HL-60/S4 (cell line): Measurements from ENCODE around the gene RAD51B.
"Not testable (repeated sequence)": the region's sequence is repeated elsewhere in the genome, so short reads cannot be mapped to it uniquely, and the experiment has no call there.

Source experiments
- in situ Hi-C: fragments of 300-500 bp; cut with MboI; formaldehyde crosslinking; loops from 2 replicates; pipeline ENCODE4 v1.14.3; 2022; ENCODE audit warnings: low sequenced_read_pairs

RAD51B gene

DNA sequence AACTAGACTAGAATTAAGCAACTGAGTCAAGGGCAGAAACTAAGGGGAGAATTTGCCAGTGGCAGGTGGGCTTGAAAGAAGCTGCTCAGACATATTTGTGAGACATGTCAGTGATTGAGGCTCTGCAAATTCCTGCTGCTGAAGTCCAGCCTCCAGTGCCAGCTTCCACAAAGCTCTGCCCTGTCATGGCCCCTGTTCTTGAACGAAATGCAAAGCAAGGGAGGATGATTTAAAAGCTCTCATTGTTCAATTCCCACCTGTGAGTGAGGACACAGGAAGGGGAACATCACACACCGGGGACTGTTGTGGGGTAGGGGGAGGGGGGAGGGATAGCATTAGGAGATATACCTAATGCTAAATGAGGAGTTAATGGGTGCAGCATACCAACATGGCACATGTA lies 439.4 kb downstream of the RAD51B start:
- in situ Hi-C loops, result not testable (repeated sequence)

DNA sequence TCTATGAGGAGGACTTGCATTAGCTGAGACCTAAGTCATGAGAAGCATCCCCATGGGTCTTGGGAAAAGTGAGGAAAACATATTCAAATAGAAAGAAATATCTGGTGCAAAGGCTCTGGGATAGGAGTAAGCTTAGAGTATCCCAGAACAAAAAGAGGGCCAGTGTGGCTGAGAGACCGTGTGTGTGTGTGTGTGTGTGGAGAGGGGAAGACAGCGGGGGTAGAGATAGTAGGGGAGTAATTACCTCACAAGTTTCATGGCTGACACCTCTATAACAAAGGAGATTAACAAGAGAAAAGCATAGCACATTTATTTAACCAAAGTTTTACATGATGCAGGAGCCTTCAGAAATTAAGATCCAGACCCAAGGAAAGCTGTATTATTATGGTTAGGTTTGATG lies 440.5 kb downstream of the RAD51B start:
- in situ Hi-C loops, result no loop called here

DNA sequence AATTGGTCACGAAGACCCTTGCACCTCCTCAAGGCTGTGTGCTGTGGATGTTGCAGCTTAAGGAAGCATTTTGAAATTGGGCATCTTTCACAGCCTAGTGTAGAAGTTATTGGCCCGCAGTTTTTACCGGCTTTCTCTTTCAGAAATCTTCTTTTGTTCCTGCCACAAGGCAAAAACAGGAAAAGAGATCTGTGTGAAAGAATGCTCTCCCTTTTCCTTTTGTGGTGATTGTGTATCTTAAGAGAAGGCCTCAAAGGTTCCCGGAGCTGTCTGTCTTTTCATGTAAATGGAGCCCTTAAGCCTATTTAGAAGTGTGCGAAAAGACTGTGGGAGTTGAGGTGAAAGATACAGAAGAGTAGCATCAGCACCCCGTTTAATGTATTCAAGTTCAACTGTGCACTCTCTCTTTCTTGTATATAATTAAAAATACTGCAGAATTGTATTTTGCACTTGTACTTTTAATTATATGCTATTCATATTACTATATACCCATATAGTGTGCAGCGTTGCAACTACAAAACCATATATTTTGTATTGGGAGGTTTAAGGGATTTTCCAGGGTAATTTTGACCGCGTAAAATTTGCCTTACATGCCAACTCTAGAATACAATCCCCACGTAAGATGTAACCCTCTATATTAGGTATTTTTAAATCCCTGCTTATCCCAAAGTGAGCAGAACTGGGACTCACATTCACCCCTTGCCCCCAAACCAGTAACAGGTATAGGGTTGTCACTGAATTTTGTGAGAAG lies 441.7 kb downstream of the RAD51B start:
- in situ Hi-C loops, result no loop called here

DNA sequence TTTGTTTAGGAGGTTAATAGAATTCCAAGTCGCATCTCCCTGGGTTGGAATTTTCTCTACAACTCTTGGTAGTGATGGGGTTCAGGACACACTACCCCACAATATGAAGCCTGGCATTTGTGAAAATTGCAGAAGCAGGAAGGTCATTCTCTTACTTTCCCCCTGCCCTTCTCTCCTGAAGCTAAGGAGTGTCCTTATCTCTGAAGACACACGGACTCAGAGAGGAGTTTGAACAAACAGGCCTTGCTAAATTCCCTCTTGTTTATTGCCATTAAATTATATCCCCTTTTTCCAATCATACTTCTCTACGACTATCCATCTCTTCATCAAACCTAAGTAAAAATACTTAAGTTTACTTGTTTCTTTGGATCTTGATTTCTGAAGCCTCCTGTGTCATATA lies 443.0 kb downstream of the RAD51B start:
- in situ Hi-C loops, result no loop called here

DNA sequence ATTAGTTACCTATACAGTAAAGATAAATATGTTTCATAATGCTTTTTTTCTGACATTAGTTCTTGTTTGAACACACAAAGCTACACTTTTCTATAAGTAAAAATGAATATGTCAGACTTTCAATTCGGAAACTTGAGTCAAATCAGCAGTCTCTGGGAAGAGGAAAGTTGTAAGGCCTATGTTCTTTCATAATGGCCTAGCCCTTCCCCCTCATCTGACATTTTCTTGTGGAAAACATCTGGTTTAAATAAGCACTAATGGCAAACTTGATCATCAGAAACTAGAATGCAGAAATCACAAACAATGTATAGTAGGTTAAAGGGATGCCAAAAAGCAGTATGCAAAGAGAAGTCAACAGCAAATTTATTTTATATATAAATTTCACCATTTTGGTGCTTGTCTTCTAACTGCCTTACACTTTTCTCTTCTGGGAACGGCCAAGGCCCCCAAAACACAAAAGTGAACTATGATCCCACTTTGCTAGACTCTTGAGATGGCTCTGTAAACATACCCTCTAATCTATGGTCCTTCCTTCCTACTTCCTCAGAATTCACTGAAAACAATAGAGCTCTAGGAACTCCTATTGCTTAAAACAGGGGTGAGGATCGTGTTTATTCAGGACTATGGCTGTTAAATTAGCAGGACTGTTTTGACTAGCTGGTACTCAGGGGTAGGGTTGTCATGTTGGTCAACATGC lies 444.1 kb downstream of the RAD51B start:
- in situ Hi-C loops, result no loop called here

DNA sequence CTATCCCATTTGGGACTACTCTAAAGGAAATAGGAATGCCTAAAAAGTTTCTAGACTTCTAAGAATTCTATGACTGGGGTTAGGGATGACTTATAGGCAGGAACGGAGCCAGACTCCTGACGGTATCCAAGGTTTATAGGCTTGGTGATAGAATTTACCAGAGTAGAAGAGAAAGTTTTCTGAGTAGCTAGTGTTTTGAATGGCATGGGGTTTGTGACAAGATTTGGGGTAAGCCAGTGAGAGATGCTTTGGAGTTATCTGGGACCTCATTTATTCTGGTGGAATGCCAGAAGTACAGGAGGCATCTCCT lies 444.6 kb downstream of the RAD51B start:
- in situ Hi-C loops, result no loop called here

DNA sequence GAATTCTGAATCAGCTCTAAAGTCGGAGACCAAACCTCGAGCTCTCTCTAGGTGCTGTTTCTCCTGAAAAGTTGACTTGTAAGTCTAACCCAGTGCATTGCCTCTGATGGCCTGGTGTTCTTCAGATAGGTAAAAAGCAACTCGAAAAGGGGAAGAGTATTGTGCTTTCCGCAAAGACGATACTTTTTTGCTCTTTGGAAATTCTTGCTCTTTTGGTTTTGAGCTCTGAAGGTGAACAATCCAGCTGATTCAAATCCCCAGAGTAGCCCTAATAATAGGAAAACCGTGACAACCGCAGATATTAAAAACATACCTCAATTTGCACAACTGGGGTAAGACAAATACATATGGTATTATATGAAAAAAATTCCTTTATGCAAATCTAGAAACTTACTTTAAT lies 447.4 kb downstream of the RAD51B start:
- in situ Hi-C loops, result no loop called here

DNA sequence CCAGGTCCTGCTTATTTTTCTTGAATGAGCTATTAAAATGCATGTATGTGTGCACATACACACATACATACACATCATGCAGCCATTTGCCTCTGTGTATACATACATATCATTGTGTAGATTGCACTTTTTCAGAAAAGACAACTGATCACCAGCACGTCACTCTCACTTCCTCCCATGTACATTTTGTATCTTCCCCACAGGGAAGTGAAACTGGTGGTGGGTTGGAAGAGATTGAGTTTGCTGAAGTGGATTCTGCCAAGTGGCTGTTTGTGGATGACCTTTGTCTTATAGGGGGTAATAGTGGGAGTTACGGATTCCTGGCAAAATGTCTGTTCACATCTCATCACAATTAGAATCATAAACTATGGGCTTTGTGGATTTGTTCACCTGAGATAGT lies 448.6 kb downstream of the RAD51B start:
- in situ Hi-C loops, result no loop called here

DNA sequence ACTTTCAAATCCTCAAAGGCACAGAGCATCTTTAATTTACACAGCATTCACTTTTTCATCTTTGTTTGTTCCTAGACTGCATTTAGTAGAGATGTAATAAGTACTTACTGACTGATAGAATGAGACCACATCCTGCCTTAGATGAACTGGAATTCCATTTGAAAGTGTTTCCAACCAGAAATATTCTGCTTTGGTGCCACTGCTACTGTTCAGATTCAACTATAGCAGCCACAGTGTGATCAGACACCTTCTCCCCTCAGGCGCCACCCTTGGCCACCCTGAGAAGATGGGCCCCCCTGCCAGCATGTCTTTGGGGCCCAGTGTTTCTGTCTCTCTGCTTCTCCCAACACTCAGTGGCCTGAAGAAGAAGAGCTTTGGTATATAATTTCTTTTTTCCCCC lies 449.1 kb downstream of the RAD51B start:
- in situ Hi-C loops, result no loop called here

DNA sequence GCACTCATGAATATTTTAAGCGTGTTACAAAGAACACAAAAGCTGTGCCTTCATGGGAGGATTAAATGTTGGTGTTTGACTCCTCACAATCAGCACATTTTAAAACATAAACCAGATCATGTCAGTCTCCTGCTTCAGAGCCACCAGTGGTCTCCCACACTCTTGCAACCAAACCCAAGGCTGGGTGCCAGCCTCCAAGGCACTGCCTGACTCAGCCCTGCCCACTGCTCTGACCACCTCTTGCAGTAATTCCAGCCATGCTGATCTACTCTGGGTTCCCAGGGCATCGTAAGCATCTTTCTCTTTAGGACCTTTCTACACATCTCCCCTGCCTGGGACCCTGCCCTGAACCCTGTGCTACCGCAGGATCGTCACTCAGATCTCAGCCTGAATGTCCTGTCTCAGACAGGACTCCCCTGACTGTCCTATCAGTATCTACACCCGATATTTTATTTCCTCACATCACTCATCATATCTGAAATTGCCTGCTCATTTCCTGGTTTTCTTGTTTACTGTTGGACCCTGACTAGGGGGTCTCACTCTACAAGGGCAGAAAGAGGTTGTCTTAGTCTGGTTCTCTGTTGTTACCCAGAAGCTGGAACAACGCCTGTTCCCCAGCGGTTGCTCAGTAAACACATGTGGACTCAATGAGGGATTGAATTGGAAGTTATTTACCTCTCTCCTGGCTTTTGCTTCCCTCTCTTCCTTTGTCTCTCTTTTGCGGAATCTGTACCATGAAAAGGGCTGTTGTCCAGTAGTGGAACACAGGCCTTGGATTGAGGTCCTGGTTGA lies 449.8 kb downstream of the RAD51B start:
- in situ Hi-C loops, result no loop called here

DNA sequence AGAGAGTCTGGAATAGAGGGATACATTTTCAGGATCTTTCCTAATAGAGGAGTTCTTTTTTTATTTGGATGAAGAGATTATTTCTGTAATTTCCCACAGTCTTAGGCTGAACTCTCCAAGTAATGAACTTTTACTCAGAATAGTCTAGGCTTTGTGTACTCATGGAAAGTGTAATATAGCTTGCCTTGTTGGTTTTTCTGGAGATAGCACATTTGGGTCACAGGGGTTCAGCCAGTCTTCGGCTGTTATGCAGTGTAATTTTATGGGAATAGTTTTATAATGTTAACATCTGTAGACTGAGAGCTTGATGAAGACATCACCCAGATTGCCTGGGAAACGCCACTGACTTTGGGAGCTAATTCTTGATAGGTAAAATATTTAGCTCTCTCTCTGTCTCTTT lies 450.8 kb downstream of the RAD51B start:
- in situ Hi-C loops, result no loop called here

DNA sequence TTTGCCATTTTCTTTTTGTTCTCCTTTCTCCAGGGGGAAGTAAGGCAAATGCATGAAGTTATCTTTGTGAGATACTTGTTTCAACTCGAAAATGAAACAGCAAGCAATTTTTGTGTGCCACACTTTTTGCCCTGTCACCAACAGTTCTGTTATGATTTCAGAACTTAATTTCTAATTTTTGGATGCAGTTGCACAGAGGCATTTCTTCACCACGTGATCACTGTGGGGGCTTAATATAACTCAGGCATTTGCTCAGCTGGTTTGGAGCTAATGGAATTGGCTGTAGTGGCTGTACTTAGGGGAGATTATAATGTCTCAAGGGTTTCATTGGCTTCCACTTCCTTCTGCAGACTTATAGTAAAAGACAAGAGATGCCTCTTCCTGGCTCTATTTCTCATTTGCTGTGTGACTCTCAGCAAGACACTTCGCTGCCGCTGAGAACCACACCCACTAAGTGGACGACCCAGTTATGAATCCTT lies 452.4 kb downstream of the RAD51B start:
- in situ Hi-C loops, result no loop called here

DNA sequence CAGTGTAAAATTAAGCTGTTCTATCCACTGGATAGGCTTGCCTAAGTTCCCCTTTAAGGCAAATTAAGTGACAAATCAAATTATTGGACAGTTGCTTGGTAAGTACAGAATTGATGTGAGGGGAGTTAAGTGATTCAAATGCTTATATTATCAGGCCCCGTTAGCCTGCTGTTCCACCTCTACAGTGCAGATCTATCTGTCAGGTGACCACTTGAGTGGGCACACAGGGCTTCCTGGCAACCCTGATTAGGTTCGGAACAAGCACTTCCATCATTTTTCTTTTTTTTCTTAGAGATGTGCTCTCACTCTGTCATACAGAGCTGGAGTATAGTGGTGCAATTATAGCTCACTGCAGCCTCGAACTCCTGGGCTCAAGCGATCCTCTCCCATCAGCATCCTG lies 453.8 kb downstream of the RAD51B start:
- in situ Hi-C loops, result no loop called here

DNA sequence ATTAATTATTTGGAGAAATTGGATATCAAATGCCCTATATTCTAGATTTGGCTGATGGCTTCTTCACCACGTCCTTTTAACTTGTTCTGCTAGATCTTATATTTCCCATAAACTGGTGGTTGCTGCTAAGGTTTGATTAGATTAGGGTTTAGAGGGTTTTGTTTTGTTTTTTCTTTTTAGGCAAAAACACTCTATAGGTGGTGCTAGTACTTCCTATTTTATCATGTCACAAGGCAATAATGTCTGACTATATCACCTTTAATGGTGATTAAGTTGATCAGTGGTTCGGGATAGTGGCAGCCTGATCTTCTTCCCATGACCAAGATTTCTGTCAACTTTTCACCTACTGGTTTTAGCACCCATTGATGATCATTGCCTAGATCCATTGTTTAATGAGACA lies 455.1 kb downstream of the RAD51B start:
- in situ Hi-C loops, result no loop called here

DNA sequence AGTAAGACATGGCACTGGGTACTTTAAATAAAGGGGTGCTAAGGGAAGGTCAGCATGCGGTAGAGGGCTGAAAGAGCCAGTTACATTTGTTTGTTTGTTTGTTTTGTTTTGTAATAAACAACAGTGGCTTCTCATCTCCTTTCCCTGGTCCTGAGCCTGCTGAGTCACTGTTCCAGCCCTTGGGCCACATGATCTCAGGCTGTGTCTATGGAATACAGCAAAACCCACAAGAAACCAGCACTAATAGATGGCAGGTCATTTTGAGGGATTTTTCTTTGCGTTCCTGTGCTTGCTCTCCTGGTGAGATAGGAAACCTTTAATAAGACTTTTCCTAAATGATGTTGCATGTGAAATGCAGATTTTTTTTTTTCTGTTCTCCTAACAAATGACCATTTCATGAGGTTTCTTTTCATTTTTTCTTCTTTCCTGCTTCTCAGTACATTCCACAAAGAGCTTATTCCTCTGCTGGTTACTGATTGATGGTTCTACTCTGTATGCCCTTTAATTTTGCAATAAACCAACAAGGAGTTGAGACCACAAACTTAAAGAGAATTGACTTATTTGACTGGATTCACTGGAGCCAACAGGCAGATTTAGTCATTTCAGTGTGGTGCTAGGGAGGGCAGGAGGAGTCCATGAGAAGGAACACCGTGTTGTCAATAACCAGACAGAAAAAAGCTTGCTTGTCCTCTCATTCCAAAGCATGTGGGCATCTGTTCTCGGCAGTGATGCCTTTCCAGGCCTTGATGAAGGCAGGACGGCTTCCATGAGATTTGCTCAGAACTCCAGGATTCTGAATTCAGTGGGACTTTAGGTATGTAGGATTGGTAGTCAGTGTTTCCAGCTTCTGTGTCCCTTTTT lies 459.2 kb downstream of the RAD51B start:
- in situ Hi-C loops, result no loop called here

DNA sequence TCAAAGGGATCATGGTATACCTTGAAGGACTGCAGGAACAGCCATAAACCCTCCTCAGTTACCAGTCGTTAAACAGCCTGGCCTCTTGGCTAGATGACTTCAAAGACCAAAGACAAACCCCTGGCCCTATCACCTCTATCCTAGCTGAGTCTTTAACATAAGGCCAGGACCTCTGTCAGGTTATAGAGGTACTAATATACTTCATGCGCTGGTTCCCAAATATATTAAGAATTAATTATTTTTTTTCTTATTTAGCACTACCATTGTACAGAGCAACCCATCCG lies 459.8 kb downstream of the RAD51B start:
- in situ Hi-C loops, result no loop called here

DNA sequence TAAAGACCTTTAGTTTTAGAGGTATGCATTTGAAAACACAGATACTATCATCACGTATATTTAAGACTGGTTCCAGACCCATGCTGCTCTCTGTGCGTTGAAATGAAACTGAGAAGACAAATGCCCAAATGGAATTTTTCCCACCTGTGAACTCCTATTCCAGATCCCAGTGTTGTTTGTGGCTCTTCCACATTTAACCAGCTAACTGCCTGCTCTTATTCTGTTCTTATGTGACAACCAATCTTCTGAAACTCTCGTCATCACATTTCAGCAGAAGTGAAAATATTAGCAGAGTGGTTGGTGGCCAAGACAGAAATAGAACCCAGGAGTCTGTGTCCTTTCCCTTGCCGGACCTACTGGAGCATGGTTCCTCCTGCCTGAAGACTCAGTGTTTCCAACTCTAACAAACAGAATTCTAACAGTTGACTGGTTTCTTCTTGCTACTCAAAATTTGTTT lies 460.2 kb downstream of the RAD51B start:
- in situ Hi-C loops, result no loop called here

DNA sequence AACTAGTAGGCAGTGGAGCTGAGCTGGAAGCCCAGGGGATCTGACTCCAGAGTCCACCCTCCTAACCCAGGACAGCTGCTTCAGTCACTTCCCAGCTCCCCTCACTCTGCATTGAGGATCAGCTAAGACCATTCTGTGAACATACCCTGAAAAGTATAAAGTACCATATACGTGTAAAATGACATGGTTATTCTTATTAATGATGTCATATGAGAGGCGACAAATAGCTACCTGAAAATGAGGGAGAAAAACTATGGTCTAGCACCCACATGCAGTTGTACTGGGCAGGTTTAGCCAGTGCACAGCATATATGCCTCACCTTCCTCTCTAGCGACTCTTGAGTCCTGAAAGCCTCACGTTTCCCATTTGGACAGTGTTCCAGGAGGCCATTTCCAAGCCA lies 461.9 kb downstream of the RAD51B start:
- in situ Hi-C loops, result no loop called here

DNA sequence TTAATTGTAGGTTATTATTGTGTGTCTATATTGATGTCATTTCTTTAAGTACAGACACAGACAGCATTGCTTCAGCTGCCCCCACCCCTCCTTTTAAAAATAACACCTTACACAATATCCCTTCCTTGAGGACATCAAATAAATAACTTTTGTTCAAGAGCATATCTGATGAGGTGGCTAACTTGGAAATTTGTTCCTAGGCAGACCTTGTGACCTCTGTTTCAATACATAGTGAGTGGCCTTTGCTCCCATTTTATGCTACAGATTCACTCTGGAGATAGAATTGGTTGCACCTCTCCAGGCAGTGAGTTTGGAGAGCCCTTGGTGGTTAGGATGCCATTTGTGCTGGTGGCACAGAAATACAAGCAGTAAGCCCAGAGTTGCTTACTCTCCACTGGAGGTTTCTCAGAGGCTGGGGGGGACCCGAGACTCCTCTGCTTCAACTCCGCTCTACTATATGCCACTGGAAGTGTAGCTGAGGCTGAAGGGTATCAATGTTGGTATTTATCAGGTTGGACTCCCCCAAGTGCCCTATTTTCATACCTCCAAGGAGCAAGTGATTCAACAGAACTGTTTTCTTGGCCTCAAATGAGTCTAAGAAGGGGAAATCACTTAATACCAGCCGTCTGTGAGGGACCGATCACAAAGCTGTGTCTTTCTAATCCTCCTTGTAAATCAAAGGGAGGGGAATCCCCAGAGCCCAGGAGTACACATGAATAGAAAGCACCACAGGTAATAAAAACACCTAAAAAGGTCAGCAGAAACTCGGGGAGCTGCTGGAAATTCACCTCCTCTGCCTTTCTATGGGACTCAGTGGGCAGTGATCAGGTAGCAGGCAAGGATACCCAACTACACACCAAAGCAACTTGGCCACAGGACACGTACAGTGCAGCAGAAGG lies 463.1 kb downstream of the RAD51B start:
- in situ Hi-C loops, result no loop called here
